SK-N-SH (cell line): ENCODE measurements around the gene MAU2. TPM values are rescaled to one million over a fixed set of nuclear protein-coding genes. Genes with fewer than 3 reads are reported as not detected.

Experiments used
- CTCF ChIA-PET: fragments of 300-600, 350-600 bp; formaldehyde crosslinking; extraction: SDS; loops from one replicate; lab custom pipeline; 2021; lab: Yijun Ruan, JAX
- POLR2A ChIA-PET: fragments of 350-600 bp; sonication (Branson Sonifier 250); formaldehyde crosslinking; extraction: SDS; loops from one replicate; lab custom pipeline; 2020; ENCODE audit warnings: antibody characterized with exemption, inconsistent platforms; lab: Yijun Ruan, JAX
- DNase-seq: peaks from one replicate; pipeline ENCODE4 v3.0.0; 2012
- H2AFZ ChIP-seq: fragments of 200-600 bp; sonication (generic); 2 replicates; pipeline ENCODE4 v1.8.1; 2016; ENCODE audit warnings: antibody characterized with exemption, mild to moderate bottlenecking, low read depth
- H3F3A ChIP-seq: fragments of 200-600 bp; sonication (generic); replicated peaks from 2 replicates; pipeline ENCODE3; 2016; ENCODE audit warnings: antibody characterized with exemption, mild to moderate bottlenecking; ENCODE audit not compliant: insufficient read depth
- H3K27ac ChIP-seq, 2 experiments: fragments of 200-500 bp in 1 of 2; fragments of 200-600 bp in 1 of 2; sonication (Bioruptor generic) in 1 of 2; sonication (generic), shearing (Covaris generic) in 1 of 2; 2 replicates each; pipeline versions ENCODE4 v1.5.1 to v1.6.1; 2014 to 2016; ENCODE audit warnings: low read depth in 2 of 2, inconsistent platforms in 1 of 2, low read length in 1 of 2, mild to moderate bottlenecking in 1 of 2, mixed read lengths in 1 of 2
- H3K27me3 ChIP-seq: fragments of 200-600 bp; sonication (generic), shearing (Covaris generic); 2 replicates; pipeline ENCODE4 v1.6.1; 2016; ENCODE audit warnings: mixed run types; ENCODE audit not compliant: insufficient read depth
- H3K36me3 ChIP-seq, 2 experiments: fragments of 200-500 bp in 1 of 2; fragments of 200-600 bp in 1 of 2; sonication (Bioruptor generic) in 1 of 2; sonication (generic) in 1 of 2; replicated peaks in 1 of 2; 2 replicates each; pipeline versions ENCODE3 to v1.5.1; 2014 to 2016; ENCODE audit warnings: low read length in 1 of 2, mild to moderate bottlenecking in 1 of 2; ENCODE audit not compliant: insufficient read depth in 2 of 2, control insufficient read depth in 1 of 2
- H3K4me1 ChIP-seq, 2 experiments: fragments of 200-500 bp in 1 of 2; fragments of 200-600 bp in 1 of 2; sonication (Bioruptor generic) in 1 of 2; sonication (generic), shearing (Covaris generic) in 1 of 2; 2 replicates each; pipeline versions ENCODE4 v1.5.1 to v1.6.1; 2014 to 2016; ENCODE audit warnings: low read depth in 1 of 2, low read length in 1 of 2, mixed run types in 1 of 2; ENCODE audit not compliant: insufficient read depth in 2 of 2, control insufficient read depth in 1 of 2
- H3K4me2 ChIP-seq: fragments of 200-600 bp; sonication (generic), shearing (Covaris generic); 2 replicates; pipeline ENCODE4 v1.6.1; 2017; ENCODE audit warnings: mixed run types
- H3K4me3 ChIP-seq, 2 experiments: fragments of 200-500 bp in 1 of 2; fragments of 200-600 bp in 1 of 2; sonication (Bioruptor generic) in 1 of 2; sonication (generic), shearing (Covaris generic) in 1 of 2; 2 replicates each; pipeline versions ENCODE4 v1.5.1 to v1.8.1; 2014 to 2016; ENCODE audit warnings: low read depth in 2 of 2, inconsistent platforms in 1 of 2, low read length in 1 of 2, mild to moderate bottlenecking in 1 of 2, mixed read lengths in 1 of 2, moderate library complexity in 1 of 2
- H3K79me2 ChIP-seq: fragments of 200-600 bp; sonication (generic); 2 replicates; pipeline ENCODE4 v1.8.1; 2017; ENCODE audit warnings: mild to moderate bottlenecking; ENCODE audit not compliant: insufficient read depth
- H3K9ac ChIP-seq: fragments of 200-600 bp; sonication (generic); 2 replicates; pipeline ENCODE4 v1.6.1; 2017; ENCODE audit warnings: mixed run types
- H3K9me2 ChIP-seq: fragments of 200-600 bp; sonication (generic); 2 replicates; pipeline ENCODE4 v1.6.1; 2017; ENCODE audit warnings: mixed run types
- H3K9me3 ChIP-seq: fragments of 200-600 bp; sonication (generic); 2 replicates; pipeline ENCODE4 v1.6.1; 2017; ENCODE audit warnings: mixed run types, mild to moderate bottlenecking, moderate library complexity
- H4K20me1 ChIP-seq: fragments of 200-600 bp; sonication (generic); 2 replicates; pipeline ENCODE4 v1.6.1; 2017; ENCODE audit warnings: mild to moderate bottlenecking, mixed run types; ENCODE audit not compliant: insufficient read depth
- EP300 ChIP-seq, 2 experiments: IDR thresholded peaks; 2 replicates each; pipeline versions ENCODE4 v1.4.0 to v1.6.1; 2012; ENCODE audit warnings: borderline replicate concordance in 1 of 2, low read depth in 1 of 2, low read length in 1 of 2
- GABPA ChIP-seq: IDR thresholded peaks from 2 replicates; pipeline ENCODE4 v1.4.0; 2012; ENCODE audit warnings: low read depth, mild to moderate bottlenecking
- IRF3 ChIP-seq: fragments of 150-350 bp; IDR thresholded peaks from 2 replicates; pipeline ENCODE4 v1.6.1; 2016; ENCODE audit warnings: mild to moderate bottlenecking, low read depth, low read length
- MEF2A ChIP-seq: IDR thresholded peaks from 2 replicates; pipeline ENCODE4 v1.4.0; 2012; ENCODE audit warnings: low read depth, borderline replicate concordance
- MXI1 ChIP-seq: IDR thresholded peaks from 2 replicates; pipeline ENCODE4 v1.6.1; 2012; ENCODE audit warnings: mild to moderate bottlenecking, low read depth, low read length, improper control_type of control experiment
- RCOR1 ChIP-seq: fragments of 150-350 bp; IDR thresholded peaks from 2 replicates; pipeline ENCODE4 v1.6.1; 2017; ENCODE audit warnings: antibody characterized with exemption, low read length
- RFX5 ChIP-seq: IDR thresholded peaks from 2 replicates; pipeline ENCODE4 v1.6.1; 2012; ENCODE audit warnings: mild to moderate bottlenecking, improper control_type of control experiment, low read length
- SIN3A ChIP-seq: IDR thresholded peaks from 2 replicates; pipeline ENCODE4 v1.6.1; 2012; ENCODE audit warnings: low read depth, mild to moderate bottlenecking, low read length, moderate library complexity, borderline replicate concordance
- SMC3 ChIP-seq: IDR thresholded peaks from 2 replicates; pipeline ENCODE4 v1.6.1; 2012; ENCODE audit warnings: low read depth, low read length, improper control_type of control experiment
- TAF1 ChIP-seq: IDR thresholded peaks from 2 replicates; pipeline ENCODE4 v1.6.1; 2012; ENCODE audit warnings: low read depth, mild to moderate bottlenecking, low read length, moderate library complexity, borderline replicate concordance
- ZBTB33 ChIP-seq: IDR thresholded peaks from 2 replicates; pipeline ENCODE4 v1.4.0; 2012; ENCODE audit warnings: low read depth, borderline replicate concordance
- WGBS: methylation state at CpG from one replicate; pipeline ENCODE4 v1.1.6; 2017; ENCODE audit warnings: low lambda C conversion rate; 5-methylcytosine and 5-hydroxymethylcytosine counted together
- polyA plus RNA-seq, 3 experiments: library from polyadenylated mRNA; depleted of rRNA; stranded (reverse); fragments of >200 nt; gene quantifications; 2 replicates each; pipeline ENCODE4 v1.2.3, GENCODE V29; 2012

The MAU2 gene
- polyA plus RNA-seq, 1 of the 3 experiments (the other 2 are of a cell fraction): 17.6 TPM

GRCh38 chr19:19327672-19328071, 7.0 kb downstream of the MAU2 start:
- peaks cover 15% of the 10 kb centered on the region for H4K20me1 ChIP-seq
- peaks cover 8% of the 10 kb centered on the region for H3F3A ChIP-seq
- POLR2A ChIA-PET: no interaction called here
- 97% methylated on average over 7 of the region's 8 CpGs for WGBS
- H2AFZ ChIP-seq: no peak overlapping the region
- H3K27ac ChIP-seq: no peak overlapping the region
- H3K9me2 ChIP-seq: no peaks in the 10 kb centered on the region
- CTCF ChIA-PET: interaction anchor here (0.5 to 2.3 kb wide), 3 partner anchors 8 to 1688 kb away, joined by 3 to 13 read pairs (median 3); no protein-coding TSS in a partner anchor
- H3K79me2 ChIP-seq: peaks cover 92% of the 10 kb centered on the region
- H3K9me3 ChIP-seq: no peaks in the 10 kb centered on the region
- H3K27me3 ChIP-seq: no peaks in the 10 kb centered on the region
- DNase-seq: no peak
- H3K4me2 ChIP-seq: no peak overlapping the region
- TF ChIP-seq GABPA (no peak), RFX5 (no peak), SIN3A (no peak)
- TF ChIP-seq, all 33 proteins: peak for 0
- Histone ChIP-seq H3K4me3 (no peak overlapping the region), H3K4me1 (no peaks in the 10 kb centered on the region), H3K36me3 (peaks cover 26 to 47% of the 10 kb centered on the region in 2 experiments), H3K9ac (no peak overlapping the region)

- no peaks in the 10 kb centered on the region for H3K9me3 ChIP-seq
- H3K4me3 ChIP-seq: no peak overlapping the region
- H3K9me2 ChIP-seq: no peaks in the 10 kb centered on the region
- no peak overlapping the region for H3K4me2 ChIP-seq
- 79% methylated on average over 6 of the region's 6 CpGs for WGBS
- no peak overlapping the region for H3K27ac ChIP-seq
- TF ChIP-seq TAF1 (no peak), SMC3 (no peak), EP300 (IDR thresholded peaks at IDR 0.05; ENCODE audit: borderline replicate concordance in 1 of 2, low read depth in 1 of 2, low read length in 1 of 2) (no peak), RFX5 (no peak), GABPA (no peak), RCOR1 (no peak), IRF3 (no peak), MEF2A (no peak), MXI1 (no peak), ZBTB33 (no peak)
- TF ChIP-seq, all 33 proteins: peak for 0
- DNase-seq: no peak
- no peaks in the 10 kb centered on the region for H3K4me1 ChIP-seq
- no peak overlapping the region for H2AFZ ChIP-seq
- POLR2A ChIA-PET: no interaction called here
- H3K36me3 ChIP-seq: peaks cover 20 to 35% of the 10 kb centered on the region in 2 experiments
- peaks cover 18% of the 10 kb centered on the region for H4K20me1 ChIP-seq
- H3K79me2 ChIP-seq: peaks cover 86% of the 10 kb centered on the region
- CTCF ChIA-PET: interaction anchor here (0.9 kb wide), 1 partner anchor 14 kb away, joined by 5 read pairs; no protein-coding TSS in a partner anchor
- H3F3A ChIP-seq: peaks cover 3% of the 10 kb centered on the region
- H3K9ac ChIP-seq: no peak overlapping the region
- no peaks in the 10 kb centered on the region for H3K27me3 ChIP-seq
Measured at GRCh38 chr19:19329126-19329525, 8.5 kb downstream of the MAU2 start.
